GM15510 (cell line): ENCODE data around the gene SCN5A.

Experiments used
- POLR2A ChIP-seq: IDR thresholded peaks from 3 replicates; pipeline ENCODE4 v1.6.1; 2011; ENCODE audit warnings: borderline replicate concordance; ENCODE audit not compliant: insufficient read length; ENCODE audit errors: extremely low read depth

SCN5A gene

GRCh38 chr3:38558864-38559263, 90.6 kb downstream of the SCN5A start:
- TF ChIP-seq POLR2A, result no peak

DNA sequence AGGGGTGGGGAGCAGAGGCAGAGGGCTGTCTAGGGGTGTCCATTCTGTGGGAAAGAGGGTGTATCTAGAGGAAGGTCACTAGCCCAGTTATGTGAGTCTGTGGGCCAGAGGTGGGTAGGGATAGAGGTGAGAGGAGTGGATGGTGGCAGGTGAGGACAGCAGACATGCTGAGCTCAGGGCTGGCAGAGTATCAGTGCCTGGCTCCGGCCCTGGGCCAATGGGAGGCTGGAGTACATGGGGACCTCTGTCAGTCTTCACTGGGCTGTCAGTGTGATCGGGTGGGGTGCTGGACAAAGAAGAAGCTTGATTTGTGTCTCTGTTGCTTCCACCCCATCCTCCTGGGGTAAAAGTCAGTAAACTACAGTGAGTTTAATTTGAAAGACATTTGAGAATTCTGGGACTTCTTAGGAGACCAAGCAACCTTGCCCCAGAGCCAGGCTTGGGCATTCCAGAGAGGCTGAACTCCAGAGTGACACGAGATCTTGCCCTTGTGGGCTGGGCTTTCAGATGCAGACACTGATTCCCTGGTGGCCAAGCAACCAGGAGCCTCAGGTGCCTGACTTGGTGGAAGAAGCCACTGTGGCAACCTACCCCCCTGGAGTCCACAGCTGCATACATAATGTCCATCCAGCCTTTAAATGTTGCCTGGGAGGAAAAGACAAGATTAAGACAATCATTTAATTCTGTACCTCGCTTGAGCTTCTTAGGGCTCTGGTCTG, 92.7 kb downstream of the SCN5A start:
- TF ChIP-seq POLR2A, result no peak

DNA sequence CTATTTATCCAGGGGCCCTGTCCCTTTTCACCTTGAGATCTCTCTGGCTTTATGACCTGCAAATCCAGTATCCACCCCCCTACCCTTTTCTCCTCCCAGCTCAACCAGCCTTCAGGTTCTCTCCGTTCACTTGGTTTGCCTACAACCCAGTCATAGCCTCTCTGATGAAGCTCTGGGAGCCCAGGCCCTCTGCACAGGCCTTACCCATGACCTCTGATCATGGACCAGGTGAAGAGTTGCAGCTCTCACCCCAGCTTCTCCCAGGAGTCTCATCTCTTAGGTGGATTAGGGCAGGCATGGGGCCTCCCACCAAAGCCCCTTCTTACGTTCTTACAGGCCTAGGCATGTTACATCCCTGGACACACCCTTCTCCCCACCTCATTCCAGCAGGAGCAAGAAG, 93.6 kb downstream of the SCN5A start:
- TF ChIP-seq POLR2A, result no peak

- TF ChIP-seq POLR2A, result no peak
Measured at GRCh38 chr3:38555149-38555840, 94.2 kb downstream of the SCN5A start.

- no peak for TF ChIP-seq POLR2A
Measured at GRCh38 chr3:38554127-38554827, 95.2 kb downstream of the SCN5A start.

DNA sequence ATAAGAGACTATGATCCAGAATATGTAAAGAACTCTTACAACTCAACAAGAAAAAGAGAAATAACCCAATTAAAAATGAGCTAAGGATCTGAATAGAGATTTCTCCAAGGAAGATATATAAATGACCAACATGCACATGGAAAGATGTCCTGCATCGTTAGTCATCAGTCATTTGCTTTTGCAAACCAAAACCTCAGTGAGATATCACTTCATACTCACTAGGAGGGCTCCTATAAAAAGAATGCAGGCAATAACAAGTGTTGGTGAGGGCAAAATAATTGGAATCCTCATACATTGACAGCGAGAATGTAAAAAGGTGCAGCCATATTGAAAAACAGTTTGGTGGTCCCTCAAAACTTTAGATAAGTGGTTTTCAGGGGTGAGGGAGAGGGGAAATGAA, 96.4 kb downstream of the SCN5A start:
- TF ChIP-seq POLR2A, result no peak

DNA sequence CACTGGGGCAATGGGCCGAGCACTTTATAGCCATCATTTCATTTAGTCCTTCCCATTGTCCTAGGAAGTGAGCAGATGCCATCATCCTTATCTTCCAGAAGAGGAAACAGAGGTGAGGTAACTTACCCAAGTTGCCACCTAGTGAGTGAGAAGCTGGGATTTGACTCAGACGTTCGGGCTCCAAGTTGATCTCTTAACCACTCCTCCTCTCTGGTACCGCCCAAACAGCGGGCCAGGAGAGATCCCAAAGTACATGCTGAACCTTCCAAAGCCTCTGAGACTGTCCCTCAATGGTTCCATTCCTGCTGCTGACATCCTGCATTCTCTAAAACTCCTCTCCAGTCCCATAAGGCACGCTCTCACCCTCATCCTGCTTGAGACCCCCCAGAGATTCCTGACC, 97.1 kb downstream of the SCN5A start:
- no peak for TF ChIP-seq POLR2A

- TF ChIP-seq POLR2A, result no peak
Measured at GRCh38 chr3:38551026-38551832, 98.3 kb downstream of the SCN5A start.

DNA sequence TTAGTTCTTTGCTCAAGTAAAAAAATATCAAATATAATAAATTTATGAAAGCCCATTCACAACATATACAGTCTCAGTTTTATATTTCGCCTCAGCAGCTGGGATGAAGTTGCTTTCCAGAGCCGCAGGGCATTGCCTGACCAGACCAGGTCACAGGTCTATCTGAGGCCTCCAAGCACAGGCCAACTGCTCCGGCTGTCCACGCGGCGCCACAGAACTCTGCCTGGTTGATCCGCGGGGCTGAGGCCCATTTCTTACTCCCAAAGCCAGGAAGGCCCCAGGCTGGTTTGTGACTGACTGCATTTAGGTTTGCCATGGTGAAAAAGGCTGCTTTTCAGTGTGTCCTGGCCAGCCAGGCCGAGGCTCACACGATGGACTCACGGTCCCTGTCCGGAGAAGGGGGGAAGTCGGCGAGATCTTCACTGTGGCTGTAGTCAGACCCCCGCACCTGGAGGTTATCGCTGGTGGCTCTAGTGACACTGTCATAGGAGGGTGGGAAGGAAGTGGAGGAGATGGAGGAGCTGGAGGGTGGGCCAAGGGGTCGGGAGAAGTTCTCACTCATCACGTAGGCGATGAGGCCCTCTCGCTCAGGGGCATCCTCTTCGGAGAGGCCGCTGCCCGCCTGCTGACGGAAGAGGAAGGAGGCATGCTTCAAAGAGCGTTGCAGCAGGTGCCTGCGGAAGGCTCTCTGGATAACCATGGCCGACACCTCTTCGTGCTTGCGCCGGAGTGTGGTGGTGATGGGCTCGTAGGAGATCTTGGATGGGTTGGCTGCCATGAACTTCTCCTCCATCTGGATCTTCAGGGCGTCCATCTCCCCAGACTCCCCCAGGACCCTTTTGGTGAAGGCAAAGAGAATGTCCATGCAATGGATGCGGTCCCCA, 99.3 kb downstream of the SCN5A start:
- TF ChIP-seq POLR2A, result no peak

DNA sequence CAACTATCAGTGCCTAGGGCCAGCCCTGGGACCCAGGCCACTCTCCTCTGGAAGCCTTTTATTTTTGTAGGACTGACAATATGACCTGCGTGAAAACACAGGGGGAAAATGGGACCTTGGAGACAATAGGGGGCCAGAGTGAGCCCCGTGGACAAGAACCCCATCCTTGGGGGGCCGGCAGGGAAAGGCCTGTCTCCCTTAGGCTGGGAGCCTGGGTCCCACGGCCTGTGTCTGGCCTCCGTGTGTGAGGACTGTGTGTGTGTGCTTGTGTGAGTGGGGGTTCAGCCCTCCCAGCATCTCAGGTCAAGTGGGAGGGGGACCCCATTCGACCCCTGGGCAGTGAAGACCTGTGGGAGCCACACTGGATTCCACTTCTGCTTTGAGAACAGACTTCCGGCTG, 100.0 kb downstream of the SCN5A start:
- no peak for TF ChIP-seq POLR2A

DNA sequence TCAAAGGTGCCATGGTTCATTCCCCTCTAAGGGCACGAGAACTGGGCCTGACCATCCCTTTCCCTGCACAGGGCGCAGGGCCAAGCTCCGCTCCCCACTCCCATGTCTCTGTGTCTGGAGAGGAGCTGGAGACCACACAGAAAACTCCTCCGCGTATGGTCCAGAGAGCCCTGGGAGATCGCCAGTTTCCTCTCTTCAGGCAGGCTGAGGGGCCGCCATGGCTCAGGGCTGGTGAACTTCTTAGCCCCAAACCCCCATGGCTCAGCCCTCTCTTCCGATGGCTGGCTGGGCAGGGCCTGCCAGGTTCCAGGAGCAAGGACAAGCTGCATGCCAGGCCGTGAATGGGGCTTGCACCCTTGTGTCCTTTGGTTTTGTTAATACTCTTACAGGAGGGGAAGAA, 100.4 kb downstream of the SCN5A start:
- no peak for TF ChIP-seq POLR2A

DNA sequence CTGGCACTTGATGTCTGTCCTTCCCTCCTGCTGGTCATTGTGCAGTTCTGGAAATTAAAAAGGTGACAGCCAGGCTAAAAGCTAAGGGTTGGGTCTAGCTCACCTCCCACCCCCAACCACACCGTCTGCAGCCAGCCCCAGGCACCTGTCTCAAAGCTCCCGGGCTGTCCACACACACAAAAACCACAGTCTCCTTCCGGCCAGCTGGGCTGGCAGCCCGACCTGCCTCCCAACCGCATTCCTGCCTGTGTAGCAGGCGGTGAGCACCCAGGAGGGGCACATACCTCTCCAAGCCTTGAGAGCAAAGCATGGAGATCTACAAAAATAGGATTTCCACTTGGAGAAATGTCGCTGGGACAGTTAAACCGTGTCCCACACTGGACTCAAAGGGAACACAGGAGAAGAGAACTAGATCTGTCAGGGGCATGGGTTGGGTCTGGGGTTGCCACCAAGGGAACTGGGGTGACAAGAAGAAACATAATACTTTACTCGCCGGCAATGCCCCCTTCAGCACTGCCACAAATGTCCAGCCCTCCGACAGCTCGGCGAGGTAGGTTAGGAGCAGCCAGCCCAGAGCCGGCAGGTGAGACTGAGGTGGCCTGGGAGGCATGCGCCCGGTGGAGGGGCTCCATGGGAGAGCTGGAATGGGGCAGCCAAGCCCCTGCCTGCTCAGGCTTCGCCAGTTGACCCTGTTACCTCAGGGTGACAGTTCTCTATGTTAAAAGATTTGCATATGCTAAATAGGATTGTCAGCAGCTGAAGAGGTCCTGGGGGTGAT, 101.1 kb downstream of the SCN5A start:
- no peak for TF ChIP-seq POLR2A

- no peak for TF ChIP-seq POLR2A
Measured at GRCh38 chr3:38545983-38546382, 103.5 kb downstream of the SCN5A start.
